ENCODE data around the gene TERT. TPM values are rescaled to one million over a fixed set of nuclear protein-coding genes. Genes with fewer than 3 reads are reported as not detected.
A peak's percentile ranks its signal among the peaks of the same experiment; 100 is the strongest.

Gene TERT
- total RNA-seq, 2 donors from 2014 or later, result 7.1 to 9.8 TPM

- no peaks in the 10 kb centered on the region for H3K9me3 ChIP-seq (ENCODE audit: control insufficient read depth, low read length)
- 88 to 94% methylated on average over 20 to 22 of the region's 22 CpGs for WGBS, 2 experiments (ENCODE audit: insufficient coverage in 1 of 2, insufficient read length in 1 of 2)
- Mint-ChIP-seq H3K9me3 (peaks cover 5% of the 10 kb centered on the region), H3K27me3 (ENCODE audit: insufficient read depth) (no peaks in the 10 kb centered on the region), H3K4me1 (no peaks in the 10 kb centered on the region), H3K36me3 (ENCODE audit: low read depth) (no peaks in the 10 kb centered on the region), H3K27ac (no peak overlapping the region), H3K4me3 (no peak overlapping the region)
- no peak for DNase-seq
- H3K27me3 ChIP-seq (ENCODE audit: control insufficient read depth, insufficient read depth, low read length, poor library complexity, severe bottlenecking), result no peaks in the 10 kb centered on the region
- no peak for TF ChIP-seq CTCF (conservative IDR thresholded peaks at IDR 0.05)
- no peak overlapping the region for H3K4me3 ChIP-seq (ENCODE audit: low read length)
- no peak overlapping the region for H3K9ac ChIP-seq (ENCODE audit: extremely low read depth, low read length, poor library complexity, severe bottlenecking)
- no peak overlapping the region for H3K27ac ChIP-seq (ENCODE audit: low read depth, low read length)
- no peaks in the 10 kb centered on the region for H3K4me1 ChIP-seq (ENCODE audit: control insufficient read depth, insufficient read depth, low read length)
- no peaks in the 10 kb centered on the region for H3K36me3 ChIP-seq (ENCODE audit: control insufficient read depth, insufficient read depth, low read length)
These were observed 55.2 kb downstream of the TERT start for GRCh38 chr5:1239505-1240251.

GRCh38 chr5:1235838-1236237 lies 59.0 kb downstream of the TERT start:
- H3K27me3 Mint-ChIP-seq (ENCODE audit: insufficient read depth), result no peaks in the 10 kb centered on the region
- Histone ChIP-seq H3K9ac (ENCODE audit: extremely low read depth, low read length, poor library complexity, severe bottlenecking) (no peak overlapping the region), H3K27me3 (ENCODE audit: control insufficient read depth, insufficient read depth, low read length, poor library complexity, severe bottlenecking) (no peaks in the 10 kb centered on the region), H3K27ac (ENCODE audit: low read depth, low read length) (no peak overlapping the region), H3K36me3 (ENCODE audit: control insufficient read depth, insufficient read depth, low read length) (no peaks in the 10 kb centered on the region), H3K9me3 (ENCODE audit: control insufficient read depth, low read length) (no peaks in the 10 kb centered on the region), H3K4me3 (ENCODE audit: low read length) (no peak overlapping the region), H3K4me1 (ENCODE audit: control insufficient read depth, insufficient read depth, low read length) (no peaks in the 10 kb centered on the region)
- H3K27ac Mint-ChIP-seq, result no peak overlapping the region
- H3K9me3 Mint-ChIP-seq, result peaks cover 5% of the 10 kb centered on the region
- H3K36me3 Mint-ChIP-seq (ENCODE audit: low read depth), result no peaks in the 10 kb centered on the region
- no peaks in the 10 kb centered on the region for H3K4me1 Mint-ChIP-seq
- H3K4me3 Mint-ChIP-seq, result no peak overlapping the region
- DNase-seq, result no peak
- no peak for TF ChIP-seq CTCF (conservative IDR thresholded peaks at IDR 0.05)
- WGBS, 2 experiments (ENCODE audit: insufficient coverage in 1 of 2, insufficient read length in 1 of 2), result 93% methylated on average over 1 of the region's 1 CpG; no CpG with 5 or more reads in 1 of the 2 experiments

GRCh38 chr5:1235379-1235778 lies 59.5 kb downstream of the TERT start:
- H3K4me3 ChIP-seq (ENCODE audit: low read length), result no peak overlapping the region
- Mint-ChIP-seq H3K4me3 (no peak overlapping the region), H3K36me3 (ENCODE audit: low read depth) (no peaks in the 10 kb centered on the region), H3K9me3 (peaks cover 5% of the 10 kb centered on the region), H3K4me1 (no peaks in the 10 kb centered on the region), H3K27me3 (ENCODE audit: insufficient read depth) (no peaks in the 10 kb centered on the region), H3K27ac (no peak overlapping the region)
- H3K36me3 ChIP-seq (ENCODE audit: control insufficient read depth, insufficient read depth, low read length), result no peaks in the 10 kb centered on the region
- H3K27ac ChIP-seq (ENCODE audit: low read depth, low read length), result no peak overlapping the region
- H3K9me3 ChIP-seq (ENCODE audit: control insufficient read depth, low read length), result no peaks in the 10 kb centered on the region
- no peak overlapping the region for H3K9ac ChIP-seq (ENCODE audit: extremely low read depth, low read length, poor library complexity, severe bottlenecking)
- WGBS, 2 experiments (ENCODE audit: insufficient coverage in 1 of 2, insufficient read length in 1 of 2), result 68 to 87% methylated on average over 7 to 8 of the region's 8 CpGs
- H3K4me1 ChIP-seq (ENCODE audit: control insufficient read depth, insufficient read depth, low read length), result no peaks in the 10 kb centered on the region
- no peak for DNase-seq
- H3K27me3 ChIP-seq (ENCODE audit: control insufficient read depth, insufficient read depth, low read length, poor library complexity, severe bottlenecking), result no peaks in the 10 kb centered on the region
- peak; percentile 50 for TF ChIP-seq CTCF (conservative IDR thresholded peaks at IDR 0.05)
